Forelimb muscle (tissue), 1 donor: ENCODE results near the gene CCDC152. TPM values are rescaled to one million over a fixed set of nuclear protein-coding genes. Genes with fewer than 3 reads are reported as not detected.

Source experiments
- polyA plus RNA-seq: library from polyadenylated mRNA; unstranded; fragments of 120-200 nt; gene quantifications from one replicate; pipeline ENCODE4 v1.2.1, GENCODE V29; 2013; ENCODE audit not compliant: insufficient read length

The CCDC152 gene
- polyA plus RNA-seq, 1 donor: 3.6 TPM

Other genes with a start within 250 kb of the CCDC152 start
- gene SELENOP, start 55.1 kb downstream of the CCDC152 start, polyA plus RNA-seq: 98.3 TPM